CD4-positive, alpha-beta T cell treated with Interleukin-4 for 4 hours (primary cell): ENCODE measurements around the gene NDUFB6.
"Not testable (repeated sequence)": the region's sequence is repeated elsewhere in the genome, so short reads cannot be mapped to it uniquely, and the experiment has no call there.

Experiments used
- DNase-seq: peaks from one replicate; pipeline ENCODE4 v3.0.0-alpha.2; 2020

Gene NDUFB6

GRCh38 chr9:32570262-32570661 lies 2.7 kb downstream of the NDUFB6 start:
- no peak for DNase-seq

- DNase-seq = no peak
Observed at GRCh38 chr9:32566770-32567169, 6.2 kb downstream of the NDUFB6 start.

GRCh38 chr9:32565967-32566366 lies 7.0 kb downstream of the NDUFB6 start:
- no peak for DNase-seq

- no peak for DNase-seq
Observed at GRCh38 chr9:32558408-32558934, 14.5 kb downstream of the NDUFB6 start.

GRCh38 chr9:32554591-32554990 lies 18.4 kb downstream of the NDUFB6 start:
- no peak for DNase-seq

- no peak for DNase-seq
Observed at GRCh38 chr9:32554107-32554506, 18.9 kb downstream of the NDUFB6 start.

- DNase-seq = peak; percentile 90
Observed at GRCh38 chr9:32552172-32552872, 20.6 kb downstream of the NDUFB6 start, which contains the start of the genes SMIM27 and TOPORS. TSS of gene SMIM27 (plus strand) at chr9:32552327. CDS start at chr9:32552435, 108 bp downstream. TSS of gene TOPORS (minus strand) at chr9:32552586. CDS start at chr9:32552436, 150 bp downstream.

- DNase-seq = peak; percentile 32
Observed at GRCh38 chr9:32551276-32552051, 21.5 kb downstream of the NDUFB6 start.

- DNase-seq = peak; percentile 97
Observed at GRCh38 chr9:32550562-32551275, 22.2 kb downstream of the NDUFB6 start.

GRCh38 chr9:32550150-32550561 lies 22.8 kb downstream of the NDUFB6 start:
- no peak for DNase-seq

- not testable (repeated sequence) for DNase-seq
Observed at GRCh38 chr9:32548213-32548612, 24.7 kb downstream of the NDUFB6 start.

- no peak for DNase-seq
Observed at GRCh38 chr9:32545884-32546283, 27.1 kb downstream of the NDUFB6 start.

- DNase-seq = no peak
Observed at GRCh38 chr9:32543047-32543446, 29.9 kb downstream of the NDUFB6 start.

GRCh38 chr9:32533816-32534215 lies 39.1 kb downstream of the NDUFB6 start:
- DNase-seq = no peak

- DNase-seq = no peak
Observed at GRCh38 chr9:32533336-32533735, 39.6 kb downstream of the NDUFB6 start.

GRCh38 chr9:32526707-32527048 lies 46.3 kb downstream of the NDUFB6 start:
- no peak for DNase-seq

GRCh38 chr9:32526041-32526706 lies 46.8 kb downstream of the NDUFB6 start, which contains the start of gene RIGI:
TSS of gene RIGI (minus strand) at chr9:32526196. CDS start at chr9:32526166, 30 bp downstream.
- peak; percentile 87 for DNase-seq

- DNase-seq = no peak
Observed at GRCh38 chr9:32525709-32526030, 47.3 kb downstream of the NDUFB6 start.

- DNase-seq = peak; percentile 17
Observed at GRCh38 chr9:32524892-32525708, 47.9 kb downstream of the NDUFB6 start.

- not testable (repeated sequence) for DNase-seq
Observed at GRCh38 chr9:32524558-32524891, 48.4 kb downstream of the NDUFB6 start.

GRCh38 chr9:32523910-32524309 lies 49.0 kb downstream of the NDUFB6 start:
- no peak for DNase-seq

- DNase-seq = no peak
Observed at GRCh38 chr9:32518276-32518675, 54.7 kb downstream of the NDUFB6 start.
